Breast epithelium (tissue), 3 donors: ENCODE measurements around the gene ELP5.
A peak's percentile ranks its signal among the peaks of the same experiment; 100 is the strongest.

Experiments
- POLR2A ChIP-seq: fragments of 450-650 bp; IDR thresholded peaks from one replicate; pipeline ENCODE4 v1.6.1; 2016; ENCODE audit warnings: antibody characterized with exemption, mild to moderate bottlenecking, moderate library complexity
- POLR2AphosphoS5 ChIP-seq, 3 donors: sonication (generic); formaldehyde crosslinking; IDR thresholded peaks; one replicate each; pipeline ENCODE4 v1.6.1; 2017; ENCODE audit warnings: antibody characterized with exemption in 3 of 3
- TF ChIP-seq, protein P1 (sequence below), 3 donors: fragments of 450-650 bp; IDR thresholded peaks; one replicate each; pipeline ENCODE4 v1.5.1; 2016 to 2017; ENCODE audit warnings: antibody characterized with exemption in 3 of 3, mild to moderate bottlenecking in 3 of 3, moderate library complexity in 3 of 3

DNA sequence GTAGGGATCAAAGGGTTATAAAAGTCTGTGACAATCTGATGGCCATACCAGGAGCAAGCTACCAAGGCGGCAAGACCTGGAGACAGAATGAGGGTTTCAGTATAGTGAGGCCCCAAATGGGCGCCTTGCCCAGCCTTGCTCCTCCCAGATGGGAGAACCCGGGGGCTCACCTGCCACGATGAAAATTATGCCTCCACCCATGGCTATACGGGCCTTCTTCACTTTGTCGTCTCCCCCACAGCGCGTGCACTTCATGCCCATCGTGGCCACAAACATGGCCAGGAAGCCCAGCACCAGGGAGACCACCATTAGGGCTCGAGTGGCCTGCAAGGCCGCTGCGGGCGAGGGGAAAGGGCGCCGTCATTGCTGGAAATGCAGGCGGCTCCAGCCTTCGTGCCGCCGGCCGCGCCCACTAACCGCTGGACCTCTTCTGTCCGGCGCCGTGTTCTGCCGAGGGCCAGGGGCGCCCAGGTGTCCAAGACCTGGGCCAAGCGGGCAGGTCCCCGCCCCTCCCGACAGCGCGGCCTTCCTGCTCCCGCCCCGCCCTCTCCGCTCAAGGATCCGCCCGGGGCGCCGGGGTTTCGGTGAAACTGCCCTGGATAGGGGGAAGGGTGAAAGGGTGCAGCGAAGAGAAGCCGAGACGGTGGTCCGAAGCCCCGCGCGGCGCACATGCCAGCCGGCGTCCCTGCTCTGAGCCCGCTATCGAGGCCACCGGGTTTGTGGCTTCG is 8.8 kb downstream of the ELP5 start:
- TF ChIP-seq, protein P1, sequence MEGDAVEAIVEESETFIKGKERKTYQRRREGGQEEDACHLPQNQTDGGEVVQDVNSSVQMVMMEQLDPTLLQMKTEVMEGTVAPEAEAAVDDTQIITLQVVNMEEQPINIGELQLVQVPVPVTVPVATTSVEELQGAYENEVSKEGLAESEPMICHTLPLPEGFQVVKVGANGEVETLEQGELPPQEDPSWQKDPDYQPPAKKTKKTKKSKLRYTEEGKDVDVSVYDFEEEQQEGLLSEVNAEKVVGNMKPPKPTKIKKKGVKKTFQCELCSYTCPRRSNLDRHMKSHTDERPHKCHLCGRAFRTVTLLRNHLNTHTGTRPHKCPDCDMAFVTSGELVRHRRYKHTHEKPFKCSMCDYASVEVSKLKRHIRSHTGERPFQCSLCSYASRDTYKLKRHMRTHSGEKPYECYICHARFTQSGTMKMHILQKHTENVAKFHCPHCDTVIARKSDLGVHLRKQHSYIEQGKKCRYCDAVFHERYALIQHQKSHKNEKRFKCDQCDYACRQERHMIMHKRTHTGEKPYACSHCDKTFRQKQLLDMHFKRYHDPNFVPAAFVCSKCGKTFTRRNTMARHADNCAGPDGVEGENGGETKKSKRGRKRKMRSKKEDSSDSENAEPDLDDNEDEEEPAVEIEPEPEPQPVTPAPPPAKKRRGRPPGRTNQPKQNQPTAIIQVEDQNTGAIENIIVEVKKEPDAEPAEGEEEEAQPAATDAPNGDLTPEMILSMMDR (IDR thresholded peaks at IDR 0.05) = no peak
- TF ChIP-seq POLR2A (no peak), POLR2AphosphoS5 (IDR thresholded peaks at IDR 0.05) (peak in 2 of 3 donors; percentile 41 to 54)
